HepG2 (cell line): Measurements from ENCODE around the gene STX1B. TPM values are rescaled to one million over a fixed set of nuclear protein-coding genes. Genes with fewer than 3 reads are reported as not detected.
A peak's percentile ranks its signal among the peaks of the same experiment; 100 is the strongest.

Source experiments
- AKAP8 ChIP-seq: sonication (generic); formaldehyde crosslinking; IDR thresholded peaks from 2 replicates; pipeline ENCODE4 v1.5.1; 2020; ENCODE audit warnings: mild to moderate bottlenecking, missing genetic modification reagents
- ISX ChIP-seq: sonication (generic); formaldehyde crosslinking; conservative IDR thresholded peaks from 2 replicates; pipeline ENCODE4 v1.5.0; 2020; ENCODE audit warnings: missing genetic modification reagents
- KAT8 ChIP-seq: IDR thresholded peaks from 2 replicates; pipeline ENCODE4 v1.6.1; 2016; ENCODE audit warnings: missing genetic modification reagents, missing compliant biosample characterization
- MED1 ChIP-seq: sonication (generic); formaldehyde crosslinking; IDR thresholded peaks from 2 replicates; pipeline ENCODE4 v1.4.0; 2020; ENCODE audit warnings: missing genetic modification reagents
- MIER3 ChIP-seq: IDR thresholded peaks from 2 replicates; pipeline ENCODE4 v1.6.1; 2016; ENCODE audit warnings: missing compliant biosample characterization, borderline replicate concordance
- MZF1 ChIP-seq: sonication (generic); formaldehyde crosslinking; IDR thresholded peaks from 2 replicates; pipeline ENCODE4 v1.8.1; 2023; ENCODE audit warnings: mild to moderate bottlenecking, missing genetic modification reagents, borderline replicate concordance
- NCOA1 ChIP-seq: sonication (generic); formaldehyde crosslinking; IDR thresholded peaks from 2 replicates; pipeline ENCODE4 v1.9.0; 2021; ENCODE audit warnings: missing genetic modification reagents
- NCOR1 ChIP-seq: fragments of 200-600 bp; sonication (generic); IDR thresholded peaks from 2 replicates; pipeline ENCODE4 v1.7.0; 2017; ENCODE audit warnings: antibody characterized with exemption, low read length, borderline replicate concordance
- NR2F2 ChIP-seq: IDR thresholded peaks from 2 replicates; pipeline ENCODE4 v1.6.1; 2012; ENCODE audit warnings: low read depth, inconsistent platforms, borderline replicate concordance
- PHB2 ChIP-seq: fragments of 450-650 bp; IDR thresholded peaks from 2 replicates; pipeline ENCODE4 v1.6.1; 2018; ENCODE audit not compliant: partially characterized antibody
- POGK ChIP-seq: sonication (generic); formaldehyde crosslinking; conservative IDR thresholded peaks from 2 replicates; pipeline ENCODE4 v1.8.0; 2022; ENCODE audit warnings: mild to moderate bottlenecking, moderate library complexity, missing genetic modification reagents
- PPARG ChIP-seq: conservative IDR thresholded peaks from 2 replicates; pipeline ENCODE4 v1.6.1; 2016; ENCODE audit warnings: missing biosample characterization, missing genetic modification reagents
- RBM22 ChIP-seq: fragments of 200-400 bp; formaldehyde crosslinking; optimal IDR thresholded peaks from 2 replicates; pipeline ENCODE3; 2017; ENCODE audit warnings: mild to moderate bottlenecking, low read length, moderate library complexity
- SOX6 ChIP-seq, 2 experiments: fragments of 450-650 bp in 1 of 2; sonication (generic) in 1 of 2; formaldehyde crosslinking in 1 of 2; IDR thresholded peaks; 2 replicates each; pipeline versions ENCODE4 v1.4.0 to v1.6.1; 2017 to 2020; ENCODE audit warnings: antibody characterized with exemption in 1 of 2, mild to moderate bottlenecking in 1 of 2, missing genetic modification reagents in 1 of 2
- ZBTB10 ChIP-seq: sonication (generic); formaldehyde crosslinking; IDR thresholded peaks from 2 replicates; pipeline ENCODE4 v1.4.0; 2020; ENCODE audit warnings: missing genetic modification reagents, borderline replicate concordance
- ZFP36L2 ChIP-seq: sonication (generic); formaldehyde crosslinking; IDR thresholded peaks from 2 replicates; pipeline ENCODE4 v1.4.0; 2020; ENCODE audit warnings: missing genetic modification reagents
- ZKSCAN5 ChIP-seq: sonication (generic); formaldehyde crosslinking; IDR thresholded peaks from 2 replicates; pipeline ENCODE4 v1.5.1; 2020; ENCODE audit warnings: mild to moderate bottlenecking, missing genetic modification reagents
- ZNF274 ChIP-seq: sonication (generic); formaldehyde crosslinking; IDR thresholded peaks from 2 replicates; pipeline ENCODE4 v1.5.1; 2020; ENCODE audit warnings: mild to moderate bottlenecking, missing genetic modification reagents
- ZNF331 ChIP-seq: sonication (generic); formaldehyde crosslinking; IDR thresholded peaks from 2 replicates; pipeline ENCODE4 v1.4.0; 2020; ENCODE audit warnings: missing genetic modification reagents
- ZNF33A ChIP-seq: sonication (generic); formaldehyde crosslinking; IDR thresholded peaks from 2 replicates; pipeline ENCODE4 v1.5.1; 2020; ENCODE audit warnings: missing genetic modification reagents, mild to moderate bottlenecking, moderate library complexity, borderline replicate concordance
- polyA plus RNA-seq, 8 experiments: library from polyadenylated mRNA; depleted of rRNA in 3 of 8; stranded (reverse) in 7 of 8; unstranded in 1 of 8; fragments of >200 nt; fragmentation: Illumina TruSeq in 4 of 8; extraction: Trizol in 4 of 8; gene quantifications; 2 replicates each; pipeline versions ENCODE4 v1.2.1 to v1.2.3, GENCODE V29; 2011 to 2016; ENCODE audit warnings: low read depth in 4 of 8, missing spikeins in 1 of 8, mixed read lengths in 1 of 8; ENCODE audit not compliant: insufficient read depth in 1 of 8
- total RNA-seq, 5 experiments: library from RNA; depleted of rRNA; stranded (reverse); fragments of >200 nt; fragmentation: Illumina TruSeq; extraction: Trizol; gene quantifications; 2 replicates each; pipeline ENCODE4 v1.2.3, GENCODE V29; 2016; ENCODE audit warnings: low read depth in 1 of 5
- TF ChIP-seq, protein P1 (sequence below): sonication (generic); formaldehyde crosslinking; IDR thresholded peaks from 2 replicates; pipeline ENCODE4 v1.5.0; 2020; ENCODE audit warnings: missing genetic modification reagents
- TF ChIP-seq, protein P2 (sequence below): IDR thresholded peaks from 2 replicates; pipeline ENCODE4 v1.6.1; 2016; ENCODE audit warnings: missing compliant biosample characterization, missing genetic modification reagents, borderline replicate concordance

Gene STX1B
- total and polyA plus RNA-seq, 2 of the 13 experiments (the other 11 are each of a cell fraction or from before 2014, with no cell fraction given): 2.1 to 3.0 TPM

- TF ChIP-seq SOX6 (IDR thresholded peaks at IDR 0.05) (no peak), SOX6 (CRISPR knock-in tag; IDR thresholded peaks at IDR 0.05) (no peak; the same call in 1 of the 2 replicates), ISX (CRISPR knock-in tag) (no peak), MZF1 (no peak), NCOA1 (CRISPR knock-in tag) (peak; percentile 89), NR2F2 (0 out of 2 replicates have a peak, but pooled peaks have one; percentile 58), PHB2 (no peak), NCOR1 (no peak), ZFP36L2 (no peak), POGK (CRISPR knock-in tag) (0 out of 2 replicates have a peak, but pooled peaks have one; percentile 56), ZNF331 (CRISPR knock-in tag) (no peak), RBM22 (no peak), KAT8 (no peak; the same call in 1 of the 2 replicates), PPARG (CRISPR knock-in tag) (no peak), MED1 (CRISPR knock-in tag) (peak; percentile 56), MIER3 (peak; percentile 45; the same call in 1 of the 2 replicates), ZBTB10 (peak; percentile 66; the same call in 1 of the 2 replicates), ZNF33A (CRISPR knock-in tag) (no peak), ZNF274 (CRISPR knock-in tag) (peak; percentile 18; the same call in 1 of the 2 replicates), AKAP8 (CRISPR knock-in tag) (peak; percentile 87), ZKSCAN5 (CRISPR knock-in tag) (no peak)
- TF ChIP-seq, protein P1, sequence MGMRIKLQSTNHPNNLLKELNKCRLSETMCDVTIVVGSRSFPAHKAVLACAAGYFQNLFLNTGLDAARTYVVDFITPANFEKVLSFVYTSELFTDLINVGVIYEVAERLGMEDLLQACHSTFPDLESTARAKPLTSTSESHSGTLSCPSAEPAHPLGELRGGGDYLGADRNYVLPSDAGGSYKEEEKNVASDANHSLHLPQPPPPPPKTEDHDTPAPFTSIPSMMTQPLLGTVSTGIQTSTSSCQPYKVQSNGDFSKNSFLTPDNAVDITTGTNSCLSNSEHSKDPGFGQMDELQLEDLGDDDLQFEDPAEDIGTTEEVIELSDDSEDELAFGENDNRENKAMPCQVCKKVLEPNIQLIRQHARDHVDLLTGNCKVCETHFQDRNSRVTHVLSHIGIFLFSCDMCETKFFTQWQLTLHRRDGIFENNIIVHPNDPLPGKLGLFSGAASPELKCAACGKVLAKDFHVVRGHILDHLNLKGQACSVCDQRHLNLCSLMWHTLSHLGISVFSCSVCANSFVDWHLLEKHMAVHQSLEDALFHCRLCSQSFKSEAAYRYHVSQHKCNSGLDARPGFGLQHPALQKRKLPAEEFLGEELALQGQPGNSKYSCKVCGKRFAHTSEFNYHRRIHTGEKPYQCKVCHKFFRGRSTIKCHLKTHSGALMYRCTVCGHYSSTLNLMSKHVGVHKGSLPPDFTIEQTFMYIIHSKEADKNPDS (CRISPR knock-in tag): no peak
- TF ChIP-seq, protein P2, sequence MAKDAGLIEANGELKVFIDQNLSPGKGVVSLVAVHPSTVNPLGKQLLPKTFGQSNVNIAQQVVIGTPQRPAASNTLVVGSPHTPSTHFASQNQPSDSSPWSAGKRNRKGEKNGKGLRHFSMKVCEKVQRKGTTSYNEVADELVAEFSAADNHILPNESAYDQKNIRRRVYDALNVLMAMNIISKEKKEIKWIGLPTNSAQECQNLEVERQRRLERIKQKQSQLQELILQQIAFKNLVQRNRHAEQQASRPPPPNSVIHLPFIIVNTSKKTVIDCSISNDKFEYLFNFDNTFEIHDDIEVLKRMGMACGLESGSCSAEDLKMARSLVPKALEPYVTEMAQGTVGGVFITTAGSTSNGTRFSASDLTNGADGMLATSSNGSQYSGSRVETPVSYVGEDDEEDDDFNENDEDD (CRISPR knock-in tag): no peak; the same call in 1 of the 2 replicates
Observed at GRCh38 chr16:30956601-30957455, 53.6 kb downstream of the STX1B start (continued).
